CD4-positive, alpha-beta T cell treated with Interleukin-21 for 1 hour (primary cell): ENCODE measurements around the gene S100A16.
"Not testable (repeated sequence)": the region's sequence is repeated elsewhere in the genome, so short reads cannot be mapped to it uniquely, and the experiment has no call there.

ENCODE experiments used
- DNase-seq: peaks from one replicate; pipeline ENCODE4 v3.0.0-alpha.2; 2020

The S100A16 gene

GRCh38 chr1:153582836-153583235 lies 30.1 kb downstream of the S100A16 start:
- DNase-seq = not testable (repeated sequence)

DNA sequence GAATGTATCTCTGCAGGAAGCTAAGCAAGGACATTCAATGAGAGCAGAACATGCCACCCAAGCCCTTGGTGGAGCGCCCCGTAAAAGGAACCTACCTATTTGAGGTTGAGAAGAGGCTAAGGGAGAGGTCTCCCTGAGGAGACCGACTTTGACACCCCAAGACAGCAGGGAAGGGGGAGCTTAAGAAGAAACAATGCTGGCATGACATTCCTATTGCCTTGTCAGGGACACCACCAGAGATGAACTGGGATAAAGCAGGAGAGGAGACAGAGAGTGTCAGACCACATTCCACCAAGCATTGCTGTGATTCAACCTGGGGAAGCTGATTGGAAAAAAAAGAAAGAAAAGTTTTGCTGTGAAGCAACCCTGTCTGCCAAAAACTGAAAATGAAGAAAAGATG lies 34.0 kb downstream of the S100A16 start:
- DNase-seq = no peak

- no peak for DNase-seq
Measured at GRCh38 chr1:153578490-153578889, 34.4 kb downstream of the S100A16 start.

DNA sequence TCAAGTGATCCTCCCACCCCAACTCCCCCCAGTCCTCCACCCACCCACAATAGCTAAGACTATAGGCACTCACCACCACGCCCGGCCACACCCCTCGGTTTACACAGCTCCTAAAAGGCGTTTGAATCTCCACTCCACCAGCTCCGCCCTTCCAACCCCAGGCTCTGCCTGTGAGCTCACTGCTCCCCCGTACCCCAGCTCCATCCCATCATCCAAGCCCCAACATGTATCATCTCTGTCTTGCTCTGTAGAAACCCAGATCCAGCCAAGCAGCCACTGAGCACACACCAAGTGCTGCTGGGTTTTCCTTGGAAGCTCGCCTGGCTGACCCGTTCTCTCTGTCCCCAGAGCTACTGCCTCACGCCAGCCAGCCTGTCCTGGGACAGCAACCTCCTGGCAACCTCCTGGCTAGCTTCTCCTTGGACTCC lies 35.3 kb downstream of the S100A16 start:
- no peak for DNase-seq

DNA sequence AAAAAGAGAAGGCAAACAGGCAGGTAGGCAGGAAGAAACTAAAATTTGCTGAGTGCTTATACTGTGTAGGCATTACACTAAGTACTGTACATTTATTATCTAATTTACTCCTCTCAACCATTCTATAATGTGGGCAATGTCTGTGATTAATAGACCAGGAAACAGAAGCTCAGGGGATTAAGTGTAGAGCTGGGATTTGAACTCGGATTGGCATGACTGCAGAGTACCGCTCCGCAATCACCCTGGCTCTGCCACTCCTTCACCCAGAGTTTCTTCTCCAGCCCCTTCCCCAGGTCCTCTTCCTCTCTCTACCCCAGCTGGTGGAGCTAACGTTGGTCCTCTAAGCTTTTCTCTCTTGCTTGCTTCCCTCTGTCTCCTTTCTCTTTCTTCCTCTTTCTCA lies 35.8 kb downstream of the S100A16 start:
- DNase-seq = no peak

- DNase-seq = not testable (repeated sequence)
Measured at GRCh38 chr1:153575497-153575896, 37.4 kb downstream of the S100A16 start.

DNA sequence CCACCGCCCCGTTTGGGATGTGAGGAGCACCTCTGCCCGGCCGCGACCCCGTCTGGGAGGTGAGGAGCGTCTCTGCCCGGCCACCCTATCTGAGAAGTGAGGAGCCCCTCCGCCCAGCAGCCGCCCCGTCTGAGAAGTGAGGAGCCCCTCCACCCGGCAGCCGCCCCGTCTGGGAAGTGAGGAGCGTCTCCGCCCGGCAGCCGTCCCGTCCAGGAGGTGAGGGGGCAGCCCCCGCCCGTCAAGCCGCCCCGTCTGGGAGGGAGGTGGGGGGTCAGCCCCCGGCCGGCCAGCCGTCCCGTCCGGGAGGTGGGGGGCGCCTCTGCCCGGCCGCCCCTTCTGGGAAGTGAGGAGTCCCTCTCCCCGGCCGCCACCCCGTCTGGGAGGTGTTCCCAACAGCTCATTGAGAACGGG lies 37.9 kb downstream of the S100A16 start:
- not testable (repeated sequence) for DNase-seq

DNA sequence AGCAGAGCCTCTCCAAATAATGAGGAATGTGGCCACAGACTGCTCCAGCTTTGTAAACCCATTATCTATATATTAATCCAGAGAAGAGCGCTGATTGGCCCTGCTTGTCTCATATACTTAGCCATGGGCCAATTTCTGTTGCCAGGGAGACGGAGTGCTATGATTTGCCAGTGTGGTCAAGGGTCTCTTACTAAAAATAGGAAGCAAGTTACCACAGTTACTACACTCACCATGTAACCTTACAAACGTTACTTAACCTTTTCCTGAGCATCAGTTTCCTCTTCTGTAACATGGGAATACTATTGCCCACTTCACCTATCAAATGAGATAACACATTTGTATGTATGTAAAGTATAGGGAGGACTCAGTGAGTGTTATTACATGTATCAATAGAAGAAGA lies 39.6 kb downstream of the S100A16 start:
- no peak for DNase-seq

GRCh38 chr1:153572569-153573015 lies 40.3 kb downstream of the S100A16 start:
- DNase-seq = peak; percentile 59

GRCh38 chr1:153571706-153572105 lies 41.2 kb downstream of the S100A16 start:
- no peak for DNase-seq

GRCh38 chr1:153570874-153571273 lies 42.1 kb downstream of the S100A16 start:
- DNase-seq = no peak

DNA sequence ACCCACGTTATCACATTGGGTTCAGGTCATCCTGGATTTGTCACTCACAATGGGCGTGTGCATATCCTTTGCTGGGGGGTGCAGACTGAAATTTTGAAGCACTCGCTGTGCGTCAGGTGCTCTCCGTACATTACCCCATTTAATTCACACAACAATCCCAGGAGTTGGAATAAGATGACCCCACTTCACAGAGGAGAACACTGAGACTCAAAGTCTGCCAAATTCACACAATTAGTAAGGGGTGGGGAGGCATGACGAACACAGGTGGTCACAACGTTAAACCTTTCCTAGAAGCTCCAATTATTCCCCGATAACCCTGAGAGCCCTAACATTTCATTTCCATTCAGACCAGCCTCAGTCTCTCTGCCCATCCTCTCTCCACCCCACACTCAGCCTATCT lies 43.5 kb downstream of the S100A16 start:
- no peak for DNase-seq

DNA sequence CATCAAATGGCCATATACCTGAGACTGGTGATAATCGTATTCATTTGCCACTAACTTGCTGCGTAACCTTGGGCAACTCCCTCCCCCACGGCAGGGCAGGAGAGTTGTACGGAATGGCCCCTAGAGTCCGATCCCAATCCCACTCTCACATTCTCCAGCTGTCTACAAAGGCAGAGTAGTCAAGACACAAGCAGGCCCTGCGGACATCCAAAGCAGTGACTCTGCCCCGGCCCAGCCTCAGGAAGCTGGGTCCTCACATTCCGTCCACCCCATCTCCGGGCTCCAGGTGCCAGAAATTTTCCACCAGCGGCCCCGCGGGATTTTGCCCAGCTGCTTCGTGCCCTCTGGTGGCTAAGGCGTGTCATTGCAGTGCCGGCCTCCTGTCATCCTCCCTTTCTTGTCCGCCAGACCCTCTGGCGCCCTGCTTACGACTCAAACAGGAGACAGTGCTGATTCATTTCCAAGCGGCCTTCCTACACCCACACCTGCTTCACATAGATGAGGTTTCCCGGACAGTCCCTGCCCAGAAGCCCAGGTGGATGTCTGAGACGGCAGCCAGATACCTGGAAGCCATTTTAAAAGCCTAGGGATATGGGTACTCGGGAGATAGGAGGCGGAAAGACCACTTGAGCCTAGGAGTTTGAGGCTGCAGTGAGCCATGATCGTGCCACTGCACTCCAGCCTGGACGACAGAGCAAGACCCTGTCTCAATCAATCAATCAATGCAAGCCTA lies 44.4 kb downstream of the S100A16 start:
- DNase-seq = peak; percentile 81

DNA sequence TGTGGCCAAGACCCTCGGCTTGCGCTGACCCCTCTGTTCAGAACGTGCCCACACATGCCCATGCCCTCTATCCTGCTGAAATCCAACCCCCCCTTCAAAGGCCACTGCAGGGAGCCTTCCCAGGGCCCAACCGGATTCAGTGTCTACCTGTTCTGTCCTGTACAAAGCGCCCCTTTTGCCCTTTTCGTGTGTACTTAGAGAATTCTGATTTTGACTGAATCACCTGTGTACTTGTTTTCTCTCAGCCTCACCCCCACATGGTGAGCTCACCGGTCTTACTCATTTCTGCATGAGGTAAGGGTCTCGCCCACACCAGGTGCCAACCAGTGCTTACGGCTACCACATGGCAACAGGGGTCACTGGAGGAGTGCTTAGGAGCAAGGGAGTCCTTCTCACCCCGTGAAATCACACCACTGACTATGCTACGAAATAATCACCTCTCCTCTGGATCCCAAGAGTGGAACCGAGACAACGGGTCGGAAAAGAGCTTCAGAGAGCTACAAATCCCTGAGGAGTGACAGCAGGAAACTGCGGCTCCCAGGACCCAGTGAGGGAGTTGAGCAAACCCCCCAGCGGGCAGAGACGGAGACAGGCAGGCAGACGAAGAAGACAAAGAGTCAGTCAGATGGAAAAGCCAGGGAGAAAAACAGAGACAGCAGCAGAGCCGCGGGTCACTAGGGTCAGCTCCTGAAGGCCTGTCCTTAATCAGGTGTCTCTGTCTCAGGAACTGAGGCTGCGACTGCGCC lies 45.1 kb downstream of the S100A16 start:
- DNase-seq = no peak

GRCh38 chr1:153566414-153567371 lies 46.2 kb downstream of the S100A16 start:
- peak; percentile 78 for DNase-seq

DNA sequence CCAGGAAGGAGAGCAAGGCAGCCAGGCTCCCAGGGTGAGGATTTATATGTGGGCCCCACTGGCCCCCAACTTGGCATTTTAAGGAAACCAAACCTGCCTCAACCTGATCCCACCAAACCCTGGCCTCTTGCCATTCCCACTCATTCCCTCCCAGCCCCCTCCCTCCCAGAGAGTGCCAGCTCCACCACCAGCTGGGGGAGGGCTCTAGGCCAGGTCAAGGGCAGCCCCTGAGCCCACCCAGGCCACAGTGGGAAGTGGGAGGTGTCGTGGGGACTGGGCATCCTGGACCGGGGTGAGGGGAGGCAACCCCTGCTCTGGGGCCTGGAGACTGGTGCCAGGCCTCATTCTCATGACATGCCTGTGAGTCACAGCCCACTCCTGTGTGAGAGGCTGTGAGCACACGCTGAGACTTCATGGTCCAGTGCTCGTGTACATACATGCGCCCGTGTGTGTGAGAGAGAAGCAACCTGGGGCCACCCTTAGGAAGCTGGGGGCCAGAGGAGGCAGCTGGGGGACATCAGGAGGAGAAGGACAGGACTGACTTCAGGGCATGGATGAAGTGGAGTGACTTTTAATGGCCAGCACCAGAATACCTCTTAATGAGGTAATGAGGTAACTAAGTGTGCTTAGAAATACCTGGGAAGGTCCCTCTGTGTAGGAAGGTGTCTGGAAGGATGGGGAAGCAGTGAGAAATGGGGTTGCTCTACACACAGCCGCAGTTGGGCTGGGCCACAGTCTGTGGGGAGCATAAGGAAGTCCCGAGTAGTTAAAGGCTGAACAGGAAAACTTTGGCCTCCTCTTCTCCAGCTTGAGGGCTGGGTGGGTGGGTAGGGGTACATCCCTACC lies 47.2 kb downstream of the S100A16 start, which contains the start of gene S100A2:
Gene S100A2, minus strand, starts transcription at position 316 of the 846 bp plus-strand sequence. CDS start 1,967 bp downstream, outside the sequence.
- no peak for DNase-seq

DNA sequence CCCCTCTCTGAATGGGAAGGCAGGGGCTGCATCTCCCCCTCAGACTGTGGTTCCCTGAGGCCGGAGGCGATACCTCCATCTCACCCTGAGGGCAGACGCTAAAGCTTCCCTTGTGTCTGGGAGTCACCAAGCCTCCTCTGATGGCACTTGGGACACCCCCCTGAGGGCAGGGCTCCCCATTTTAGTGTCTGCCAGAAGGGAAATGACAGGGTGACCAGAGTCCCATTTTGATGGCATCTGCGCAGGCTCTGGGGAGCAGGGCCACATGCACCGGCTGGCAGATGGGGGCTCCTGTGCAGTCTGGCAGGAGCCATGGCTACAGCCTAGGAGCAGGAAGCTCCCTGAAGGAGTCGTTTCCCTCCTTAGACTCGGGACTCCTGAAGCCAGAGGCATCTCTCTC lies 48.9 kb downstream of the S100A16 start:
- no peak for DNase-seq

GRCh38 chr1:153563483-153563901 lies 49.4 kb downstream of the S100A16 start:
- no peak for DNase-seq

- DNase-seq = not testable (repeated sequence)
Measured at GRCh38 chr1:153562021-153562420, 50.9 kb downstream of the S100A16 start.

DNA sequence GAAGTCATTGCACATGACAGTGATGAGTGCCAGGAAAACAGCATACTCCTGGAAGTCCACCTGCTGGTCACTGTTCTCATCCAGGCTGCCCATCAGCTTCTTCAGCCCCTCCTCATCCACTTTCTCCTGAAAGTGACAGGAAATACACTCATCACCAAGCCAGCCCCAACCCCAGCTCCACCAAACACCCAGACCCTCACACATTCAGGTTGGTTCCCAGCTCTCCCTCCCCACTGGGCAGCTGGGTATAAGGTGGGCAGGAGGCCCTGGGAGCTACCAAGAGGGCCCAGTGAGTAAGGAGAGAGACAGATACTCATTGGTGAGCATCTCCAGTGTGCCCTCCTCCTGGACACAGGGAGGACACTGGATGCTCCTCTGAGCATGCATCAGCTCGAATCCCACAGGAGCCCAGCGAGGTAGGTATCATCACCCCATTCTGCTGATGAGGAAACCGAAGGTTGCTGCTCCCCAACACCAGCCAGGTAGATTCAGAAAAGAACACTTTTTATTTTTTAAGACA lies 51.4 kb downstream of the S100A16 start:
- DNase-seq = no peak

DNA sequence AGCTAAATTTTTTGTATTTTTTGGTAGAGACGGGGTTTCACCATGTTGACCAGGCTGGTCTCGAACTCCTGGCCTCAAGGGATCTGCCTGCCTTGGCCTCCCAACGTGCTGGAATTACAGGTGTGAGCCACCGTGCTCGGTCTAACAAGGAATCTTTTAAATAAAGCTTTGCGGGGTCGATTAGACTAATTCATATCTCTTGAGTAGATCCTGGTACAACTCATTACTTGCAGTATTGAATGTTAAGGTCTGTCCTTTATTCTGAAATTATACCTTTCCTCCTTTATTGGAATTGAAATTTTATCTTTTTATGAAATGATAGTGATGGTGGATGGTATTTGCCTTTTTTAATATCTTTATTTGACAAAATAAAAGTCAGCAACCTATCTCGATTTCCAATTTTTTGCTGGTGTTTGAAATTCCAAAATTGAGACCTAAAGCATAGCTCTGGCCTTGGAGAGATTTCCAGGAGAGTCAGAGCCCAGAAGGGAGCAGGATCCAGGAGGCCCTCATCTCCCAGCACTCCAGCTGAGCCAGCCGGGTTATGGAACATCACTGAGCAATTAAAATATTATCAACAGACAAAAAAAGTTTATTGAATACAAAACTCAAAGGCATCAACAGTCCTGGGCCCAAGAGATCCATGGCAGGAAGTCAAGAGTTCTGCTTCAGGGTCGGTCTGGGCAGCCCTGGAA lies 52.0 kb downstream of the S100A16 start:
- no peak for DNase-seq
